Measurements from ENCODE around the gene PATL2.
"Not testable (repeated sequence)": the region's sequence is repeated elsewhere in the genome, so short reads cannot be mapped to it uniquely, and the experiment has no call there.

PATL2 gene

DNA sequence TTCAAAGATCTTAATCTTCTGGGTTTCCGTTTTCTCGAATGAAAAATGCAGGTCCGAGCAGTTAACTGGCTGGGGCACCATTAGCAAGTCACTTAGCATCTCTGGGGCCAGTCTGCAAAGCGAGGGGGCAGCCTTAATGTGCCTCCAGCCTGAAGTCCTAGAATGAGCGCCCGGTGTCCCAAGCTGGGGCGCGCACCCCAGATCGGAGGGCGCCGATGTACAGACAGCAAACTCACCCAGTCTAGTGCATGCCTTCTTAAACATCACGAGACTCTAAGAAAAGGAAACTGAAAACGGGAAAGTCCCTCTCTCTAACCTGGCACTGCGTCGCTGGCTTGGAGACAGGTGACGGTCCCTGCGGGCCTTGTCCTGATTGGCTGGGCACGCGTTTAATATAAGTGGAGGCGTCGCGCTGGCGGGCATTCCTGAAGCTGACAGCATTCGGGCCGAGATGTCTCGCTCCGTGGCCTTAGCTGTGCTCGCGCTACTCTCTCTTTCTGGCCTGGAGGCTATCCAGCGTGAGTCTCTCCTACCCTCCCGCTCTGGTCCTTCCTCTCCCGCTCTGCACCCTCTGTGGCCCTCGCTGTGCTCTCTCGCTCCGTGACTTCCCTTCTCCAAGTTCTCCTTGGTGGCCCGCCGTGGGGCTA is at the start of gene PATL2, which contains the start of gene B2M:
Gene PATL2, minus strand, starts transcription at position 228 of the 647 bp plus-strand sequence. CDS start 34,833 bp downstream, outside the sequence.
Gene B2M, plus strand, starts transcription at position 422 of the 647 bp plus-strand sequence. Its CDS starts 30 bp downstream, at position 452.
- H3K4me3 ChIP-seq (ENCODE audit: low read depth, low read length) = peak within 1 kb of the TSS; percentile 99
- TF ChIP-seq CTCF (IDR thresholded peaks at IDR 0.05; ENCODE audit: borderline replicate concordance, insufficient read depth, low read depth, low read length) = no peak

- no peak for TF ChIP-seq CTCF (IDR thresholded peaks at IDR 0.05; ENCODE audit: borderline replicate concordance, insufficient read depth, low read depth, low read length)
- H3K4me3 ChIP-seq (ENCODE audit: low read depth, low read length) = no peak overlapping the region
These were observed 42.2 kb upstream of the PATL2 start for GRCh38 chr15:44753345-44753744.

DNA sequence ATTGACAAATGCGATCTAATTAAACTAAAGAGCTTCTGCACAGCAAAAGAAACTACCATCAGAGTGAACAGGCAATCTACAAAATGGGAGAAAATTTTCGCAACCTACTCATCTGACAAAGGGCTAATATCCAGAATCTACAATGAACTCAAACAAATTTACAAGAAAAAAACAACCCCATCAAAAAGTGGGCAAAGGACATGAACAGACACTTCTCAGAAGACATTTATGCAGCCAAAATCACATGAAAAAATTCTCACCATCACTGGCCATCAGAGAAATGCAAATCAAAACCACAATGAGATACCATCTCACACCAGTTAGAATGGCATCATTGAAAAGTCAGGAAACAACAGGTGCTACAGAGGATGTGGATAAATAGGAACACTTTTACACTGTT is 32.3 kb upstream of the PATL2 start:
- not testable (repeated sequence) for H3K4me3 ChIP-seq (ENCODE audit: low read depth, low read length)

GRCh38 chr15:44739222-44739847 is 28.2 kb upstream of the PATL2 start:
- H3K4me3 ChIP-seq (ENCODE audit: low read depth, low read length) = not testable (repeated sequence)

DNA sequence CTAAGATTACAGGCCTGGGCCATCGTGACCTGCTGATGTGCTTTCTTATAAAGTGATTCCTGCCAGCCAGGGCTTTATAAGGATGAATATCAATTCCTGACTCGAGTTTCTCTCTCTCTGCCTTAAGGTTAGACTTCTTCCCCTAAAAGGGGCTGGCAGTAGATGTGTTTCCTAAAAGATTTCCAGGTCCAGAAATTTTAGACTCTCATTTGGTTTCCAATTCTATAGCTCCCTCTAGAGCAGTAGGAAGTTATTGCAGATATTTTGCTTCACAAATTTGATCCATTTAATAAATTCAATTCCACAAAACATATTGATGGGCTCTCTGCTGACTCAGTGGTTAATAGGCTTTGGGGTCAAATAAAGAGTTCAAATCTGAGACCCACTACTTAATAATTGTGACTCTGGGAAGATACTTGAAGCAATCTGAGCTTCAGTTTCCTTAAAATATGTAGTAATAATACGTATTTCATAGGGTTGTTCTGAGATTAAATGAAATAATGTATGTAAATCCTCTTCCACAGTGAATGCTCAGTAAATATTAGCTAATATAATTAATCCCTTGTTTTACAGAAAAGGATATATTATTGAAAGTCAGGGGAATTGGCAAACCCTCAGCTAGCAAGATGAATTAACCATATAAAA is 27.3 kb upstream of the PATL2 start:
- H3K4me3 ChIP-seq (ENCODE audit: low read depth, low read length) = no peak overlapping the region
- peak; percentile 37; the same call in 1 of the 2 replicates for TF ChIP-seq CTCF (IDR thresholded peaks at IDR 0.05; ENCODE audit: borderline replicate concordance, insufficient read depth, low read depth, low read length)

DNA sequence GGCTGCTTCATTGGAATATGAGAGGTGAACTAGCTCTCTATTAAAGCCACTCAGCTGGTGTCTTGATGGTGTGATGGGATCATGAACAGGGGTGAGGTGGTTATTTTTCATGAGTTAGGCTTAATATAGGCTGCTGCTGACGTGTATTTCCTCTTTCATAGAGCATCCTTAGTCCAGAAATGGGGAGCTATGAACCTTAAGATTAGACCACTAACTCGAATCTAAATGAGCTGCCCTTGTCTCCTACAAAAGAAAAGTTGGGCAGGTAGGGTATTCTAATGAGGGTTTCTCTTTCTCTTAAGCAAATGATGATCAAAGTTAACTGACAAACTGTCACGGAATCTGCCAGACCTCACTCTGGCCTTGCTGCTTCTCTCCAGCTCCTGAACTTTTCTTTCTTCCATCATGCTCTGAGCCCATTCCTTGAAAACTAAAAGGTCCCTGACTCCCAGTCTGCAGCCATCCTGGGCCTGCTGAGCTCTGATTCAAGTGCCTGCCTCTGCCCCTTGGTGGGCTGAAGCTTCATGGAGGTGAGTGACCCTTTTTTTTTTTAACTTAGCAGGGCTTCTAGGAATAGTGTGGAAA is 25.1 kb upstream of the PATL2 start, which contains the start of gene TRIM69:
Gene TRIM69, plus strand, starts transcription at position 348 of the 585 bp plus-strand sequence. Its CDS starts 177 bp downstream, at position 525.
- TF ChIP-seq CTCF (IDR thresholded peaks at IDR 0.05; ENCODE audit: borderline replicate concordance, insufficient read depth, low read depth, low read length) = no peak
- H3K4me3 ChIP-seq (ENCODE audit: low read depth, low read length) = peak within 1 kb of the TSS; percentile 45

- peak overlapping the region; percentile 45 for H3K4me3 ChIP-seq (ENCODE audit: low read depth, low read length)
These were observed 24.5 kb upstream of the PATL2 start for GRCh38 chr15:44735482-44736180.

More at GRCh38 chr15:44735482-44736180, 24.5 kb upstream of the PATL2 start:
- no peak for TF ChIP-seq CTCF (IDR thresholded peaks at IDR 0.05; ENCODE audit: borderline replicate concordance, insufficient read depth, low read depth, low read length)
